Cardiac fibroblast (primary cell): ENCODE measurements around the gene GPR107.

ENCODE experiments used
- DNase-seq, 2 donors: peaks; one replicate each; pipeline versions ENCODE4 v3.0.0 to v3.0.0-alpha.2; 2010; ENCODE audit warnings: low read depth in 2 of 2
- H3K4me3 ChIP-seq, 2 donors: replicated peaks in 1 of 2; 1 replicate in 1 of 2; 2 replicates in 1 of 2; pipeline ENCODE4 v1.5.1; 2011; ENCODE audit warnings: low read depth in 2 of 2, low read length in 2 of 2, mild to moderate bottlenecking in 2 of 2, moderate library complexity in 1 of 2
- TF ChIP-seq, protein P1 (sequence below): IDR thresholded peaks from one replicate; pipeline ENCODE4 v1.5.1; 2011; ENCODE audit warnings: low read depth, mild to moderate bottlenecking, low read length, inconsistent platforms

GPR107 gene

DNA sequence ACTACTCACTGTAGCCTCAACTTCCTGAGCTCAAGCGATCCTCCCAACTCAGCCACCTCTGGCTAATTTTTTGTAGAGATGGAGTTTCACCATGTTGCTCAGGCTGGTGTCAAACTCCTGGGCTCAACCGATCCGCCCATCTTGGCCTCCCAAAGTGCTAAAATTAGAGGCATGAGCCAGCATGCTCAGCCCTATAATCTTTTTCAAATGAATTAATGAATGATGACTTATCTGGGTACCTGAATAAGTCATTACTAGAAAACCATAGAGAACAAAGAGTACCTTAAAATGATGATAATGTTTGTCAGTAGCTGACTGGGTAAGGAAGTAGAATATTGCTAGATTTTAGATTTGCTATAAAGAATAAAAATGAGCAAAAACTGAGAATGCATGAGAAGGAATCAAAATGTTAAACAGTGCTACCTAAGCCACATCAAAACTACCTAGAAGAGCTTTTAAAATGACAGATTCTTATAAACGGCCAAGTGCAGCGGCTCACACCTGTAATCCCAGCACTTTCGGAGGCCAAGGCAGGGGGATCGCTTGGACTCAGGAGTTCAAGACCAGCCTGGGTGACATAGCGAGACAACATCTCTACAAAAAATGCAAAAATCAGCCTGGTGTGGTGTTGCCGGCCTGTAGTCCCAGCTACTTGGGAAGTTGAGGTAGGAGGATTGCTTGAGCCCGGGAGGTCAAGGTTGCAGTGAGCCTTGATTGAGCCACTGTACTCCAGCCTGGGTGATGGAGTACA, 24.3 kb upstream of the GPR107 start:
- DNase-seq, result no peak
- no peak overlapping the region for H3K4me3 ChIP-seq
- TF ChIP-seq, protein P1, sequence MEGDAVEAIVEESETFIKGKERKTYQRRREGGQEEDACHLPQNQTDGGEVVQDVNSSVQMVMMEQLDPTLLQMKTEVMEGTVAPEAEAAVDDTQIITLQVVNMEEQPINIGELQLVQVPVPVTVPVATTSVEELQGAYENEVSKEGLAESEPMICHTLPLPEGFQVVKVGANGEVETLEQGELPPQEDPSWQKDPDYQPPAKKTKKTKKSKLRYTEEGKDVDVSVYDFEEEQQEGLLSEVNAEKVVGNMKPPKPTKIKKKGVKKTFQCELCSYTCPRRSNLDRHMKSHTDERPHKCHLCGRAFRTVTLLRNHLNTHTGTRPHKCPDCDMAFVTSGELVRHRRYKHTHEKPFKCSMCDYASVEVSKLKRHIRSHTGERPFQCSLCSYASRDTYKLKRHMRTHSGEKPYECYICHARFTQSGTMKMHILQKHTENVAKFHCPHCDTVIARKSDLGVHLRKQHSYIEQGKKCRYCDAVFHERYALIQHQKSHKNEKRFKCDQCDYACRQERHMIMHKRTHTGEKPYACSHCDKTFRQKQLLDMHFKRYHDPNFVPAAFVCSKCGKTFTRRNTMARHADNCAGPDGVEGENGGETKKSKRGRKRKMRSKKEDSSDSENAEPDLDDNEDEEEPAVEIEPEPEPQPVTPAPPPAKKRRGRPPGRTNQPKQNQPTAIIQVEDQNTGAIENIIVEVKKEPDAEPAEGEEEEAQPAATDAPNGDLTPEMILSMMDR, result no peak

DNA sequence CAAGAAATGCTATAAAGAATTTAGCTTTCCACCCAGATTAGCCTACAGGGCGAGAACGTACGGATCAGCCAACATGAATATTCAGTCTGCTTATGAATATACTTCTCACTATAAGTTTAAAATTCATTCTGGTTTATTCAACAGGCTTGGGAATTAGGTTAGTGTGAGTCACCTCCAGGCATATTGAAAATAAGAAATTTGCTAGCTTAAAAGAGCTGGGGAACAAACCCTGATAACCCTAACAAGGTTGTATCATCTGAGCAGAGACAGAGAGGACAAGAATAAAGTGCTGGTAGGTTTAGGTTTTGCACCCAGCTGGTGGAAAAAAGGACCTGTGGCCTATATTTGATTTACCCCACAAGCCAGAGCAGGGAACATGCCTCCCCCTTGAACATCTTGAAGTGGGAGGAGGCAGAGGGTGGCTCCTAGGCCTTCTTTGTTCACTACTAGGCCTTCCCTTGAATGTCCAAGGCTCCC, 23.0 kb upstream of the GPR107 start:
- TF ChIP-seq, protein P1, result no peak
- DNase-seq, result no peak
- no peak overlapping the region for H3K4me3 ChIP-seq

DNA sequence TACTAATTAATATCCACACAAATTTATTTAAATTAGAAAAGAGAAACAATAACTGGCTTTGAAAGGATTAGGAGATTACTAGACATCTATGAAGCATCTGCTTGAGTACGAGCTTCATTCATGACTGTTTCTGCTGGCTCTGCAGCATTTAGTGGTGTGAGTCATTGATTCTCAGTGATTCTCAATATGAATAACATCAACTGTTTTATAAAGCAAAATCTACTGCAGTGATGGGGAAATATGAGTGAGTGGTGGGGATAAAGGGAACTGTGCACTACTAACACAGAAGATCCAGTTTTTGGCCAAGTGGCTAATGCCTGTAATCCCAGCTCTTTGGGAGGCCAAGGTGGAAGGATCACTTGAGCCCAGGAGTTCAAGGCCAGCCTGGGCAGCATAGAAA, 19.1 kb upstream of the GPR107 start:
- TF ChIP-seq, protein P1, result no peak
- DNase-seq, result peak; percentile 60 to 83
- H3K4me3 ChIP-seq, result no peak overlapping the region

DNA sequence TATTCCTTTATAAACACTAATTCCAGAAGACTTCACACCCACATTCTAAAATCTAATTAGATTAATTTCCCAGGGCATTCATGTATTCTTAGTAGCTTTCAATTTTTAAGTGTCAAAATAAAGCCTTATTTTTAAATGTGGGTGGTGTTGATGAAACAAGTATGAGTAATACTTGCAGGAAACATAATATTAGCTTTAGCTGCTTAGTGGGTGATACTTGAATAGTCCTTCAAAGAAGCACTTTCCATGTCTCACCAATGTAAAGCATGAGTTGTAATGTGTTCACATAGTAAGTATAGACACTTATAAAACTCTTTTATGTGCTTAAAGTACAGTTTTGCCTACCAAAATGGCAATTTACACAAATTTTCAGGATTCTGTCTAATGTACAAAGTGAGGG, 17.6 kb upstream of the GPR107 start:
- TF ChIP-seq, protein P1, result no peak
- peak; percentile 56 to 58 for DNase-seq
- no peak overlapping the region for H3K4me3 ChIP-seq

DNA sequence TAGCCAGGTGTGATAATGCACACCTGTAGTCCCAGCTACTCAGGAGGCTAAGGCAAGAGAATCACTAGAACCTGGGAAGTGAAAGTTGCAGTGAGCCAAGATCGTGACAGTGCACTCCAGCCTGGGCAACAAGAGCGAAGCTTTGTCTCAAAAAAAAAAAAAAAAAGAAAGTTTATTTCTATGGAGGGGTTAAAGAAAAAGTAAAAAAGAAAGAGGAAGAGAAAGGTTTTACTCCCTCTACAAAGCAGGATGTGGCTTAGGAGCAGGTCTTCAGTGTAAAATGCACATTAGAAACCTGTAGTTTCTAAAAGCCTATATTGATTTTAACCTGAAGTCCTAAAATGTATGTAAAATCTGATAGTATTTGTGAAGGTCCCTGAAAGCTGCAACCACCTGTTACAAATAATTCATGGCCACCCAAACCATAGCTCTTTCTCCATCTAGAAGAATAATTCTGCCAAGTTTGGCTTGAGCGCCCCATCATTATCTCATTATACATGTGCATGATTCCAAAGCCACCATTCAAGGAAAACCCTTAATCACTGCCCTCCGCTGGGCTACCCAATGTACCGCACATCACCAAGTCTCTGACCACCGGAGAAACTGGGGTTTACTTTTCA, 14.1 kb upstream of the GPR107 start:
- H3K4me3 ChIP-seq, result no peak overlapping the region
- no peak for DNase-seq
- TF ChIP-seq, protein P1, result no peak

DNA sequence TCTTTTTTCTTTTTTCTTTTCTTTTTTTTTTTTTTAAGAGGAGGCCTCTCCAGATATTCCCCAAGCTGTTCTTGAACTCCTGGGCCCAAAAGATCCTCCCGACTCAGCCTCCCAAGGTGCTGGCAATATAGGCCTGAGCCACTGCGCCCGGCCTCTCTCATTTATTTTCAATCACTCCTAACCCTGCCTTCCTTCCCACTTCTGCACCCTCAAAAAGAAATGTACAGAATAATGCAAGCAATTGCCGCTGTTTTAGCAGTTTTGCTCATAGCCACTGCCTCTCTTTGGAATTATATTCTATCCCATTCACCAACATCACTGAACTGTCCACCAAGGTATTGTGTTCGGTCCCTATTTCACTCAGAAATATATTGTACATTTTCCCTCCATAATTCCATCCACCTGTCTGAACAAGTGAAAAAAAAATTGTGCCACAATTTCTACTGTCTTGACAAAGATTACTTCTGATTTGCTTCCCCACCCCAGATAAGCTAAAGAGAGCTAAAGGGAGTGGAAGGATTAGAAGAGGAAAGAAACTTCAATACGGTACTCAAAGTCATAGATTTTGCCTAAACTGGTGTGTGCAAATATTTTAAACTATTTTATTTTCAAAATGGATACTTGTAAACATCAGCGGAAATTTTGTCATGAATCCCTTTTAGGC, 12.6 kb upstream of the GPR107 start:
- TF ChIP-seq, protein P1, result no peak

More for the DNA sequence above, 12.6 kb upstream of the GPR107 start:
- no peak for DNase-seq
- peak overlapping the region; percentile 83 to 90 for H3K4me3 ChIP-seq
